ENCODE results near the gene DHX35.

- TF ChIP-seq, protein P1, sequence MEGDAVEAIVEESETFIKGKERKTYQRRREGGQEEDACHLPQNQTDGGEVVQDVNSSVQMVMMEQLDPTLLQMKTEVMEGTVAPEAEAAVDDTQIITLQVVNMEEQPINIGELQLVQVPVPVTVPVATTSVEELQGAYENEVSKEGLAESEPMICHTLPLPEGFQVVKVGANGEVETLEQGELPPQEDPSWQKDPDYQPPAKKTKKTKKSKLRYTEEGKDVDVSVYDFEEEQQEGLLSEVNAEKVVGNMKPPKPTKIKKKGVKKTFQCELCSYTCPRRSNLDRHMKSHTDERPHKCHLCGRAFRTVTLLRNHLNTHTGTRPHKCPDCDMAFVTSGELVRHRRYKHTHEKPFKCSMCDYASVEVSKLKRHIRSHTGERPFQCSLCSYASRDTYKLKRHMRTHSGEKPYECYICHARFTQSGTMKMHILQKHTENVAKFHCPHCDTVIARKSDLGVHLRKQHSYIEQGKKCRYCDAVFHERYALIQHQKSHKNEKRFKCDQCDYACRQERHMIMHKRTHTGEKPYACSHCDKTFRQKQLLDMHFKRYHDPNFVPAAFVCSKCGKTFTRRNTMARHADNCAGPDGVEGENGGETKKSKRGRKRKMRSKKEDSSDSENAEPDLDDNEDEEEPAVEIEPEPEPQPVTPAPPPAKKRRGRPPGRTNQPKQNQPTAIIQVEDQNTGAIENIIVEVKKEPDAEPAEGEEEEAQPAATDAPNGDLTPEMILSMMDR (IDR thresholded peaks at IDR 0.05; ENCODE audit: low read length), result no peak
- TF ChIP-seq EZH2 (IDR thresholded peaks at IDR 0.05; ENCODE audit: borderline replicate concordance, low read length), result no peak
Observed at GRCh38 chr20:38979434-38979833, 17.3 kb downstream of the DHX35 start.

Measured in OCI-LY1 (cell line).